Body of pancreas (tissue), 4 donors: ENCODE data around the gene PKNOX2. TPM values are rescaled to one million over a fixed set of nuclear protein-coding genes. Genes with fewer than 3 reads are reported as not detected.

Experiments
- ATAC-seq: fragments of 150-250 bp; one replicate; pipeline ENCODE4 v1.9.1; 2016
- DNase-seq, 4 donors: peaks; one replicate each; pipeline ENCODE4 v3.0.0-alpha.2; 2019
- H3K27ac ChIP-seq, 4 donors: fragments of 200-600 bp; sonication (generic); 1 replicate in 3 of 4; 2 replicates in 1 of 4; pipeline versions ENCODE4 v1.5.1 to v1.6.1; 2016 to 2019; ENCODE audit warnings: mild to moderate bottlenecking in 1 of 4, mixed read lengths in 1 of 4, moderate library complexity in 1 of 4
- H3K27me3 ChIP-seq, 2 donors: fragments of 200-600 bp; sonication (generic); one replicate each; pipeline ENCODE4 v1.6.0; 2016; ENCODE audit warnings: mild to moderate bottlenecking in 1 of 2
- H3K36me3 ChIP-seq, 2 donors: fragments of 200-600 bp; sonication (generic); replicated peaks in 1 of 2; 2 replicates each; pipeline ENCODE4 v1.5.1; 2016; ENCODE audit warnings: low read depth in 2 of 2; ENCODE audit not compliant: insufficient read depth in 1 of 2
- H3K4me1 ChIP-seq: fragments of 200-600 bp; sonication (generic); one replicate; pipeline ENCODE4 v1.6.0; 2016
- H3K4me3 ChIP-seq, 2 donors: fragments of 200-600 bp; sonication (generic); 1 replicate in 1 of 2; 2 replicates in 1 of 2; pipeline ENCODE4 v1.5.1; 2016 to 2019
- H3K9me3 ChIP-seq, 3 donors: fragments of 200-600 bp; sonication (generic); 1 replicate in 2 of 3; 2 replicates in 1 of 3; pipeline ENCODE4 v1.5.1; 2016
- POLR2A ChIP-seq, 3 donors: fragments of 450-650 bp; IDR thresholded peaks; one replicate each; pipeline ENCODE4 v1.6.1; 2016; ENCODE audit warnings: antibody characterized with exemption in 3 of 3, mild to moderate bottlenecking in 2 of 3
- WGBS, 2 donors: methylation state at CpG; one replicate each; pipeline ENCODE4 v1.1.5; 2017; 5-methylcytosine and 5-hydroxymethylcytosine counted together
- intact Hi-C: fragments of 100-400 bp; cut with DNase I; formaldehyde crosslinking; loops from one replicate; pipeline ENCODE4 v1.15.1; 2023
- total RNA-seq, 2 donors: library from RNA; depleted of rRNA; stranded (reverse); fragments of >200 nt; gene quantifications; one replicate each; pipeline ENCODE4 v1.1.0, GENCODE V29; 2016
- TF ChIP-seq, protein P1 (sequence below), 7 experiments: fragments of 450-650 bp in 4 of 7; fragments of 200-600 bp in 3 of 7; sonication (generic) in 3 of 7; IDR thresholded peaks; one replicate each; pipeline ENCODE4 v1.5.1; 2016 to 2019; ENCODE audit warnings: antibody characterized with exemption in 7 of 7

PKNOX2 gene
- total RNA-seq, 2 donors from 2014 or later = 4.2 to 4.9 TPM

GRCh38 chr11:125286486-125286885 lies 121.9 kb downstream of the PKNOX2 start:
- Histone ChIP-seq H3K36me3 (no peaks in the 10 kb centered on the region), H3K4me3 (no peak overlapping the region), H3K9me3 (no peaks in the 10 kb centered on the region), H3K4me1 (peaks cover 16% of the 10 kb centered on the region), H3K27ac (peak overlapping the region in 2 of 4 donors; percentile 36 to 43), H3K27me3 (no peaks in the 10 kb centered on the region)
- TF ChIP-seq, protein P1, sequence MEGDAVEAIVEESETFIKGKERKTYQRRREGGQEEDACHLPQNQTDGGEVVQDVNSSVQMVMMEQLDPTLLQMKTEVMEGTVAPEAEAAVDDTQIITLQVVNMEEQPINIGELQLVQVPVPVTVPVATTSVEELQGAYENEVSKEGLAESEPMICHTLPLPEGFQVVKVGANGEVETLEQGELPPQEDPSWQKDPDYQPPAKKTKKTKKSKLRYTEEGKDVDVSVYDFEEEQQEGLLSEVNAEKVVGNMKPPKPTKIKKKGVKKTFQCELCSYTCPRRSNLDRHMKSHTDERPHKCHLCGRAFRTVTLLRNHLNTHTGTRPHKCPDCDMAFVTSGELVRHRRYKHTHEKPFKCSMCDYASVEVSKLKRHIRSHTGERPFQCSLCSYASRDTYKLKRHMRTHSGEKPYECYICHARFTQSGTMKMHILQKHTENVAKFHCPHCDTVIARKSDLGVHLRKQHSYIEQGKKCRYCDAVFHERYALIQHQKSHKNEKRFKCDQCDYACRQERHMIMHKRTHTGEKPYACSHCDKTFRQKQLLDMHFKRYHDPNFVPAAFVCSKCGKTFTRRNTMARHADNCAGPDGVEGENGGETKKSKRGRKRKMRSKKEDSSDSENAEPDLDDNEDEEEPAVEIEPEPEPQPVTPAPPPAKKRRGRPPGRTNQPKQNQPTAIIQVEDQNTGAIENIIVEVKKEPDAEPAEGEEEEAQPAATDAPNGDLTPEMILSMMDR (IDR thresholded peaks at IDR 0.05) = no peak
- TF ChIP-seq POLR2A (IDR thresholded peaks at IDR 0.05) = no peak
- ATAC-seq (peak; percentile 50), DNase-seq (peak in 2 of 4 donors; percentile 22 to 26)
- intact Hi-C loops = no loop called here
- WGBS, 2 donors = 66 to 70% methylated on average over 5 to 8 of the region's 8 CpGs

DNA sequence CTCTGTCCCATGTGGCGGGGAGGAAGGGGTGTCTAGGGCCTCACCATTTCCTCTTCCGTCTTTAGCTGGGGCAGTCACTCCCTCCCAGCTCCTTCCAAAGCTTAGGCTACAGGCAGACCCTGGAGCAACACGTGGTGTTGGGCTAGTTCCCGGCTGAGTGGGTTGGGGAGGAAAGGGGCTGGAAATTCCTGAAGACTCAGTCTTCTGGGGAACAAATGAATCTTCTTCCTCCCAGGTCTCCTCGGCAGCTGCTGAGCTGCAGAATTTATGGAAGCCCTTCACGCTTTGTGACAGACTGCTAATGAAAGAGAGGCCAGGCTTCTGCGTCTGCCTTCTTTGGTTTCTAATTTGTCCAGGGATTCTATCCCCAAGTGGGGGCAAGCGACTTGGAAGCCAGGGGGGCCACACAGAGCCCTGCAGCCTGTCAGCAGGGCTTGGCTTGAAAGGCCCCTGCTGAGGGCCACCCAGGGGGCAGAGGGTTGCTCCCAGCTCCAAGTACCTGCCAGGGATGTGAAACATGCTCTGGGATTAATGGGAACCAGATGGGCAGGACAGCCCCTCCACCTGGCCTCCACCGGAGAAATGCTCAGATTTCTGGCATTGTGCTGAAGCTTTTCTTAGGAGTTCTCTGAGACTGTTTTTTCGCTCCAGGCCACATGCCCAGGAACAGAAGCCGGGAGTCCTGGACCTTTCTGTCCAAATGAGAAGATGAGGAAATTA lies 123.1 kb downstream of the PKNOX2 start:
- Histone ChIP-seq H3K4me1 (peaks cover 16% of the 10 kb centered on the region), H3K36me3 (no peaks in the 10 kb centered on the region), H3K4me3 (no peak overlapping the region), H3K27ac (peak overlapping the region in 1 of 4 donors; percentile 13), H3K27me3 (no peaks in the 10 kb centered on the region), H3K9me3 (no peaks in the 10 kb centered on the region)
- 69 to 79% methylated on average over 11 of the region's 11 CpGs for WGBS, 2 donors
- DNase-seq = peak in 2 of 4 donors; percentile 11 to 22
- intact Hi-C loops = no loop called here
- no peak for TF ChIP-seq POLR2A (IDR thresholded peaks at IDR 0.05)
- TF ChIP-seq, protein P1 (IDR thresholded peaks at IDR 0.05) = no peak
- no peak for ATAC-seq

DNA sequence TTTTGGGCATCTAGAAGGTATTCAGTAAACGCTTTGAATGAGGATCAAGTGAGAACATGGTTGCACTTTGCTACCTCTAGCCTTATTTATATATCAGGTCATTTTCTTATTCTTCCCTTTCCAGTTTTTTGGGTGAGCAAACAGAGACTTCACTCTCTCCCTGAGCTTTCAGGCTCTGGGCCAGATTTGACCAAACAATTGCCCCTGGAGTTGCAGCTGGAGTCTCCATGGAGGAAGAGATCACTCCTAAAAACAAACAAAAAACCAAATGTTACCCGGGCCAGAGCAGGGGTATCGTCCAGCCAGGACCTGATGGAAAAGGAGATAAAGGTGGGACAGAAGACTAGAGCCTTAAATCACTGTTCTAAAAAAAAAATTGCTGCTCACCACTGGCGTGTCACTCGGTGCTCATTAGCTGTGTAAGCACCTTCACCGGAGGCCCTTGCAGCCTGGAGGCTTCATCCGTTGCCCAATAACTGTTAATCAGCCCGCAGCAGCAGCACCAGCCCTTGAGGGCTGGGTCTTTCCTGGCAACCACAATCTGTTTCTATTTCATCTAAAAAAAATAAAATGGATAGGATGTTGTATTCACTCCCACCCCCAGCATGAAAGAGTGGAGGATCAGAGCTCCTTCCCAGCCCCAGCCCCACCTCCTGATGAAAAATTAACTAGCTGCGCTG lies 125.0 kb downstream of the PKNOX2 start:
- H3K36me3 ChIP-seq = no peaks in the 10 kb centered on the region
- DNase-seq (no peak), ATAC-seq (no peak)
- H3K27ac ChIP-seq = no peak overlapping the region
- TF ChIP-seq POLR2A (IDR thresholded peaks at IDR 0.05) = no peak
- TF ChIP-seq, protein P1 (IDR thresholded peaks at IDR 0.05) = no peak
- H3K4me1 ChIP-seq = peaks cover 16% of the 10 kb centered on the region
- H3K27me3 ChIP-seq = no peaks in the 10 kb centered on the region
- WGBS, 2 donors = 50 to 71% methylated on average over 8 to 9 of the region's 9 CpGs
- H3K9me3 ChIP-seq = no peaks in the 10 kb centered on the region
- intact Hi-C loops = no loop called here
- no peak overlapping the region for H3K4me3 ChIP-seq

DNA sequence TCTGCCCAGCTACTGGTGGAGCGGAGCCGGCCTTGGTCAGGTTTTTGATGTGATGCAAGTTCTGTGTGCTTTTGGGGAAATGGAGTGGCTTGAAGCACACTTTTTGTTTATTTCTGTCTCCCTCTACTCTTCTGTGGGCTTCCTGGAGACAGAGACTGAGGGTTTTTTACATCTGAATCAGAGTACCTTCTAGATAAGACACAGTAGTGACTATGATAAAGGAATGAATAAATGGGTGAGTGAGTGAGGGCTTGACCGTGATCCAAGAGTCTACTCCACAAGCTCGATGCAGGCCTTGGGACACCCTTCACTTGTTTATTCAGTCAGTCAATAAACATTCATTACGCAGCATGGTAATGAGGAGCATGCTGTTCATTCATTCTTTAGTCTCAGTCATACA lies 125.7 kb downstream of the PKNOX2 start:
- H3K4me1 ChIP-seq = peaks cover 16% of the 10 kb centered on the region
- H3K9me3 ChIP-seq = no peaks in the 10 kb centered on the region
- no peaks in the 10 kb centered on the region for H3K27me3 ChIP-seq
- DNase-seq = no peak
- ATAC-seq = no peak
- intact Hi-C loops = no loop called here
- H3K27ac ChIP-seq = no peak overlapping the region
- 86 to 90% methylated on average over 5 of the region's 5 CpGs for WGBS, 2 donors
- no peak overlapping the region for H3K4me3 ChIP-seq
- no peaks in the 10 kb centered on the region for H3K36me3 ChIP-seq
- no peak for TF ChIP-seq POLR2A (IDR thresholded peaks at IDR 0.05)
- TF ChIP-seq, protein P1 (IDR thresholded peaks at IDR 0.05) = no peak
